ENCODE data around the gene CLK3.

- no peak for TF ChIP-seq CTCF (conservative IDR thresholded peaks at IDR 0.05)
- no peak for TF ChIP-seq EZH2 (IDR thresholded peaks at IDR 0.05; ENCODE audit: low read depth)
These were observed at the start of gene CLK3 for GRCh38 chr15:74615508-74616365.
